Measurements from ENCODE around the gene STRIT1.

STRIT1 gene

GRCh38 chr3:155241579-155241978 lies 51.9 kb downstream of the STRIT1 start:
- no peaks in the 10 kb centered on the region for H3K9me3 ChIP-seq
- H3K27me3 ChIP-seq = no peaks in the 10 kb centered on the region
- H3K4me1 ChIP-seq (ENCODE audit: control insufficient read depth in 1 of 2, insufficient read depth in 1 of 2, low read depth in 1 of 2, low read length in 1 of 2) = no peaks in the 10 kb centered on the region
- H3K4me3 ChIP-seq (ENCODE audit: low read depth in 1 of 2, low read length in 1 of 2) = no peak overlapping the region
- no peak overlapping the region for H3K27ac ChIP-seq
- no peaks in the 10 kb centered on the region for H3K36me3 ChIP-seq
- TF ChIP-seq, protein P1, sequence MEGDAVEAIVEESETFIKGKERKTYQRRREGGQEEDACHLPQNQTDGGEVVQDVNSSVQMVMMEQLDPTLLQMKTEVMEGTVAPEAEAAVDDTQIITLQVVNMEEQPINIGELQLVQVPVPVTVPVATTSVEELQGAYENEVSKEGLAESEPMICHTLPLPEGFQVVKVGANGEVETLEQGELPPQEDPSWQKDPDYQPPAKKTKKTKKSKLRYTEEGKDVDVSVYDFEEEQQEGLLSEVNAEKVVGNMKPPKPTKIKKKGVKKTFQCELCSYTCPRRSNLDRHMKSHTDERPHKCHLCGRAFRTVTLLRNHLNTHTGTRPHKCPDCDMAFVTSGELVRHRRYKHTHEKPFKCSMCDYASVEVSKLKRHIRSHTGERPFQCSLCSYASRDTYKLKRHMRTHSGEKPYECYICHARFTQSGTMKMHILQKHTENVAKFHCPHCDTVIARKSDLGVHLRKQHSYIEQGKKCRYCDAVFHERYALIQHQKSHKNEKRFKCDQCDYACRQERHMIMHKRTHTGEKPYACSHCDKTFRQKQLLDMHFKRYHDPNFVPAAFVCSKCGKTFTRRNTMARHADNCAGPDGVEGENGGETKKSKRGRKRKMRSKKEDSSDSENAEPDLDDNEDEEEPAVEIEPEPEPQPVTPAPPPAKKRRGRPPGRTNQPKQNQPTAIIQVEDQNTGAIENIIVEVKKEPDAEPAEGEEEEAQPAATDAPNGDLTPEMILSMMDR (IDR thresholded peaks at IDR 0.05) = no peak

Measured in neutrophil (primary cell).